HG02852 (cell line): ENCODE results near the gene EVA1A.

Experiments
- ATAC-seq: cut with Tn5 transposase; IDR thresholded peaks from one replicate; pipeline ENCODE4 v1.9.1; 2021; ENCODE audit warnings: mild to moderate bottlenecking, moderate library complexity; ENCODE audit not compliant: unreplicated experiment

Gene EVA1A

GRCh38 chr2:75456111-75456510, 104.6 kb downstream of the EVA1A start:
- no peak for ATAC-seq

DNA sequence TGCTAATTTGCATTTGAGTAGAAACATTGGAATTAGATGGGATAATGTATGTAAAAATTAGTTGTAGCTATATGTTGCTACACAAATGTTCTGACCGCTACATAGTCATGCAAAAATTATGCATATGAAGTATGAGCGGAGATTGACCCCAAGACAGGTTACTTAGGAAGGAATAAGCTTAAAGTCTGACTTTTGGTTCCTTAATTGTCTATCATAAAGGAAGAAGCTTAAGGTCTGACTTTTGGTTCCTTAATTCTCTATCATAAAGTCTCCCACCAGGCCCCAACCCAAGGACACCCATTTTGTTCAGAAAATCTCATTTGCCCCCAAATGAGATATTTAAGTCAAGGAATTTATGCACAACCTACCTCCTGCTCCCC, 106.5 kb downstream of the EVA1A start:
- ATAC-seq, result no peak

- no peak for ATAC-seq
These were observed 107.1 kb downstream of the EVA1A start for GRCh38 chr2:75453384-75454240.

DNA sequence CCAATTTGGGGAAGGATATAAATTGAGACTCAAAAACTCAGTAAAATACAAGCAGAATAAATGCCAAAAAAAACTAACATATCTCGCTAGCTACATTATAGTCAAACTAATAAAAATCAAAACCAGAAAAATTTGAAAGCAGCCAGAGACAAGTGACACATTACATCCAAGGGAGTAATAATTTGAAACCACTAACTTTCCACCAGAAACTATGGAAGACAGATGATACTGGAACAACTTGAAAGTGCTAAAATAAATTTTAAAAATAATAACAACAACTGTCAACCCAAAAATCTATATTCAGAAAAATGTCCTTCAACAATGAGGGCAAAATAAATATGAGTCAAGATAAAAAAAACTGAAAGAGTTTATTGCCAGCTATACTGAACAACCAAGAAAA, 110.7 kb downstream of the EVA1A start:
- ATAC-seq, result no peak

DNA sequence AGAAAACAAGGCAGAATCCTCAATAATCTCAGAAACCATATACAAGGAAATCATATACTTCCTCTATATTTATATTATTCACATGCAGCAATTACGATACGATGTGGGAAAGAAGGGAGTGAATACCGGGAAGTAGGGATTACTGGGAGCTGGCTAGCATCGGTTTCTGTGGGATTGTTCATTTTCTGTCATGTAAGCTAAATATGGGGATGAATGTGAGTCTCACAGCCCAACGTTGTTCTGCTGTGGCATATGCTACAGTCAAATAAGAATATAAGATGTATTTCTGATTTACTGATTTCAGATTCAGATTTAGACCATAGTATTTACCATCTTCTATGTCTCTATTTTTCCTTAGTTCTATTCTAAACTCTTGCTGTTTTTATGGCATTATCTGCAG, 113.6 kb downstream of the EVA1A start:
- no peak for ATAC-seq
